Neuronal stem cell (in vitro differentiated cells): ENCODE measurements around the gene ST6GALNAC3.

Experiments
- DNase-seq: peaks from one replicate; pipeline ENCODE4 v3.0.0-alpha.2; 2013; ENCODE audit warnings: low spot score
- H2AFZ ChIP-seq: one replicate; pipeline ENCODE4 v1.6.1; 2013; ENCODE audit warnings: mild to moderate bottlenecking, low read length, inconsistent platforms
- H2AK5ac ChIP-seq: 2 replicates; pipeline ENCODE4 v1.6.1; 2013; ENCODE audit warnings: low read depth, mild to moderate bottlenecking, inconsistent platforms, low read length, moderate library complexity, mixed read lengths
- H2BK120ac ChIP-seq: 2 replicates; pipeline ENCODE4 v1.6.1; 2013; ENCODE audit warnings: low read depth, mild to moderate bottlenecking, inconsistent platforms, low read length, moderate library complexity, mixed read lengths
- H2BK12ac ChIP-seq: one replicate; pipeline ENCODE4 v1.6.1; 2013; ENCODE audit warnings: low read length, inconsistent platforms
- H2BK15ac ChIP-seq: 2 replicates; pipeline ENCODE4 v1.6.1; 2013; ENCODE audit warnings: mild to moderate bottlenecking, low read length, inconsistent platforms, mixed read lengths
- H2BK5ac ChIP-seq: one replicate; pipeline ENCODE4 v1.6.1; 2013; ENCODE audit warnings: inconsistent platforms, mild to moderate bottlenecking, low read length, moderate library complexity
- H3K14ac ChIP-seq: one replicate; pipeline ENCODE4 v1.6.1; 2013; ENCODE audit warnings: low read length, inconsistent platforms
- H3K18ac ChIP-seq: 2 replicates; pipeline ENCODE4 v1.6.1; 2013; ENCODE audit warnings: low read length, inconsistent platforms
- H3K23ac ChIP-seq: 2 replicates; pipeline ENCODE4 v1.6.1; 2013; ENCODE audit warnings: low read depth, mild to moderate bottlenecking, mixed read lengths, low read length, inconsistent platforms; ENCODE audit not compliant: poor library complexity
- H3K27ac ChIP-seq: replicated peaks from 3 replicates; pipeline ENCODE4 v1.5.1; 2013; ENCODE audit warnings: low read length, inconsistent platforms
- H3K27me3 ChIP-seq, 3 experiments: 2 replicates each; pipeline ENCODE4 v1.6.1; 2013; ENCODE audit warnings: low read length in 3 of 3, mild to moderate bottlenecking in 2 of 3, inconsistent platforms in 1 of 3, low read depth in 1 of 3, mixed read lengths in 1 of 3, moderate library complexity in 1 of 3; ENCODE audit not compliant: control insufficient read depth in 3 of 3, insufficient read depth in 3 of 3
- H3K36me3 ChIP-seq, 2 donors: replicated peaks in 1 of 2; 2 replicates each; pipeline ENCODE4 v1.6.1; 2013; ENCODE audit warnings: low read length in 2 of 2; ENCODE audit not compliant: control insufficient read depth in 2 of 2, insufficient read depth in 2 of 2
- H3K4ac ChIP-seq: 2 replicates; pipeline ENCODE4 v1.6.1; 2013; ENCODE audit warnings: inconsistent platforms, mild to moderate bottlenecking, low read length, moderate library complexity
- H3K4me1 ChIP-seq, 2 donors: 1 replicate in 1 of 2; 2 replicates in 1 of 2; pipeline ENCODE4 v1.6.1; 2013; ENCODE audit warnings: low read length in 2 of 2, low read depth in 1 of 2; ENCODE audit not compliant: control insufficient read depth in 2 of 2, insufficient read depth in 1 of 2
- H3K4me2 ChIP-seq: one replicate; pipeline ENCODE4 v1.6.1; 2013; ENCODE audit warnings: mild to moderate bottlenecking, low read length, inconsistent platforms; ENCODE audit not compliant: insufficient read depth, poor library complexity, severe bottlenecking
- H3K4me3 ChIP-seq, 2 donors: 2 replicates each; pipeline ENCODE4 v1.5.1; 2013; ENCODE audit warnings: low read length in 2 of 2, mild to moderate bottlenecking in 2 of 2, inconsistent platforms in 1 of 2, moderate library complexity in 1 of 2
- H3K79me1 ChIP-seq: one replicate; pipeline ENCODE4 v1.6.1; 2013; ENCODE audit warnings: low read depth, mild to moderate bottlenecking, inconsistent platforms, low read length, moderate library complexity
- H3K9ac ChIP-seq: one replicate; pipeline ENCODE4 v1.6.1; 2013; ENCODE audit warnings: mild to moderate bottlenecking, low read depth, low read length, inconsistent platforms; ENCODE audit not compliant: poor library complexity
- H3K9me3 ChIP-seq, 2 donors: replicated peaks in 1 of 2; 2 replicates each; pipeline versions ENCODE3 to v1.6.1; 2013; ENCODE audit warnings: low read length in 2 of 2, mild to moderate bottlenecking in 2 of 2, inconsistent platforms in 1 of 2, low read depth in 1 of 2, mixed read lengths in 1 of 2, moderate library complexity in 1 of 2; ENCODE audit not compliant: control insufficient read depth in 2 of 2, insufficient read depth in 1 of 2
- H4K8ac ChIP-seq: one replicate; pipeline ENCODE4 v1.6.1; 2013; ENCODE audit warnings: low read depth, mild to moderate bottlenecking, inconsistent platforms, low read length, moderate library complexity
- H4K91ac ChIP-seq: one replicate; pipeline ENCODE4 v1.6.1; 2013; ENCODE audit warnings: low read length, low read depth, mild to moderate bottlenecking, inconsistent platforms; ENCODE audit not compliant: poor library complexity
- WGBS, 2 donors: extraction: QIAGEN DNeasy Blood & Tissue Kit; methylation state at CpG; one replicate each; pipeline ENCODE4 v1.1.7; 2013; ENCODE audit warnings: missing lambda C conversion rate in 2 of 2, mixed read lengths in 1 of 2; ENCODE audit not compliant: insufficient read length in 2 of 2, insufficient replicate concordance in 1 of 2; ENCODE audit errors: extremely low coverage in 2 of 2; 5-methylcytosine and 5-hydroxymethylcytosine counted together

The ST6GALNAC3 gene

DNA sequence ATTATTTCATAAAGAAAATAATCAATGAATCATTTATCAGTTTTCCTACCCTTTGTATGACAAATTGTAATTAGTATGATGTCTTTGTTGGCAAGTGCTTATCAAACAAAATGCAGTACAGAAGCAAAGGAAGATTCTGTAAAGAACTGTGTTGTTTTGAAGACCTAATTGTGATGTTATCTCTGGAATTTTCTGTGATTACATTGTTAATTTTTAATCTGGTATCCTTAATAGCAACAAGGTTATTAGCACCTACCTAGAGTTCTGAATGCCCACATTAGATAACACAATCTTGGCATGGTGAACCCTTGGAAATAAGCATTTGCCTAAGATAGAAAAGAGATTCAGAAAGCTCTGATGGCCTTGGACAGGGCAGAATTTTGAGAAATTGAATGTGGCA, 518.6 kb downstream of the ST6GALNAC3 start:
- H2BK120ac ChIP-seq = no peak overlapping the region
- no peak overlapping the region for H3K4ac ChIP-seq
- H3K9me3 ChIP-seq = peaks cover 4 to 16% of the 10 kb centered on the region in 2 donors
- no peak overlapping the region for H2AK5ac ChIP-seq
- DNase-seq = no peak
- H3K4me2 ChIP-seq = no peak overlapping the region
- H3K9ac ChIP-seq = no peak overlapping the region
- H4K8ac ChIP-seq = no peak overlapping the region
- no peak overlapping the region for H2BK5ac ChIP-seq
- no peaks in the 10 kb centered on the region for H3K27me3 ChIP-seq
- H3K18ac ChIP-seq = no peak overlapping the region
- H3K14ac ChIP-seq = no peak overlapping the region
- H3K23ac ChIP-seq = no peak overlapping the region
- H4K91ac ChIP-seq = no peak overlapping the region
- no peak overlapping the region for H3K27ac ChIP-seq
- no peak overlapping the region for H2BK15ac ChIP-seq
- H3K4me3 ChIP-seq = no peak overlapping the region
- H3K79me1 ChIP-seq = no peaks in the 10 kb centered on the region
- H2AFZ ChIP-seq = no peak overlapping the region
- no peaks in the 10 kb centered on the region for H3K4me1 ChIP-seq
- no peaks in the 10 kb centered on the region for H3K36me3 ChIP-seq
- no peak overlapping the region for H2BK12ac ChIP-seq

GRCh38 chr1:76593618-76594017, 519.1 kb downstream of the ST6GALNAC3 start:
- H3K23ac ChIP-seq = no peak overlapping the region
- no peak overlapping the region for H2BK120ac ChIP-seq
- H3K4me1 ChIP-seq = no peaks in the 10 kb centered on the region
- no peak overlapping the region for H3K4me3 ChIP-seq
- H4K91ac ChIP-seq = no peak overlapping the region
- no peak overlapping the region for H2AK5ac ChIP-seq
- no CpG with 5 or more reads among the region's 3 CpGs for WGBS, 2 donors
- H3K14ac ChIP-seq = no peak overlapping the region
- no peak overlapping the region for H4K8ac ChIP-seq
- H3K27ac ChIP-seq = no peak overlapping the region
- no peak for DNase-seq
- no peak overlapping the region for H2BK12ac ChIP-seq
- H3K9ac ChIP-seq = no peak overlapping the region
- peaks cover 4 to 17% of the 10 kb centered on the region in 2 donors for H3K9me3 ChIP-seq
- H3K27me3 ChIP-seq = no peaks in the 10 kb centered on the region
- H3K4me2 ChIP-seq = no peak overlapping the region
- no peak overlapping the region for H2AFZ ChIP-seq
- H2BK15ac ChIP-seq = no peak overlapping the region
- no peaks in the 10 kb centered on the region for H3K36me3 ChIP-seq
- no peaks in the 10 kb centered on the region for H3K79me1 ChIP-seq
- H2BK5ac ChIP-seq = no peak overlapping the region
- no peak overlapping the region for H3K4ac ChIP-seq
- no peak overlapping the region for H3K18ac ChIP-seq

GRCh38 chr1:76595024-76595423, 520.5 kb downstream of the ST6GALNAC3 start:
- no peaks in the 10 kb centered on the region for H3K4me1 ChIP-seq
- H2AK5ac ChIP-seq = no peak overlapping the region
- H2BK120ac ChIP-seq = no peak overlapping the region
- no peak overlapping the region for H4K8ac ChIP-seq
- no peak overlapping the region for H2BK12ac ChIP-seq
- no peak for DNase-seq
- no peak overlapping the region for H3K9ac ChIP-seq
- H3K23ac ChIP-seq = no peak overlapping the region
- H3K4me3 ChIP-seq = no peak overlapping the region
- peaks cover 4 to 17% of the 10 kb centered on the region in 2 donors for H3K9me3 ChIP-seq
- no peak overlapping the region for H3K4me2 ChIP-seq
- H3K14ac ChIP-seq = no peak overlapping the region
- no CpG with 5 or more reads among the region's 4 CpGs for WGBS, 2 donors
- H2AFZ ChIP-seq = no peak overlapping the region
- H4K91ac ChIP-seq = no peak overlapping the region
- H3K27me3 ChIP-seq = no peaks in the 10 kb centered on the region
- no peak overlapping the region for H3K27ac ChIP-seq
- no peaks in the 10 kb centered on the region for H3K36me3 ChIP-seq
- H3K4ac ChIP-seq = no peak overlapping the region
- H3K79me1 ChIP-seq = no peaks in the 10 kb centered on the region
- no peak overlapping the region for H2BK15ac ChIP-seq
- H3K18ac ChIP-seq = no peak overlapping the region
- H2BK5ac ChIP-seq = no peak overlapping the region

- no peak overlapping the region for H4K8ac ChIP-seq
- no peak overlapping the region for H2AFZ ChIP-seq
- H2BK120ac ChIP-seq = no peak overlapping the region
- H3K18ac ChIP-seq = no peak overlapping the region
- no peak overlapping the region for H3K14ac ChIP-seq
- no peaks in the 10 kb centered on the region for H3K79me1 ChIP-seq
- no peak overlapping the region for H3K23ac ChIP-seq
- no peak overlapping the region for H3K4ac ChIP-seq
- no peak overlapping the region for H2AK5ac ChIP-seq
- no peak overlapping the region for H3K4me2 ChIP-seq
- no CpG with 5 or more reads among the region's 2 CpGs for WGBS, 2 donors
- H3K27me3 ChIP-seq = no peaks in the 10 kb centered on the region
- H3K9ac ChIP-seq = no peak overlapping the region
- no peaks in the 10 kb centered on the region for H3K4me1 ChIP-seq
- no peak overlapping the region for H4K91ac ChIP-seq
- H2BK5ac ChIP-seq = no peak overlapping the region
- no peaks in the 10 kb centered on the region for H3K36me3 ChIP-seq
- H3K9me3 ChIP-seq = peaks cover 0 to 4% of the 10 kb centered on the region in 2 donors
- no peak overlapping the region for H2BK15ac ChIP-seq
- H2BK12ac ChIP-seq = no peak overlapping the region
- H3K4me3 ChIP-seq = no peak overlapping the region
- H3K27ac ChIP-seq = no peak overlapping the region
- DNase-seq = no peak
Observed at GRCh38 chr1:76601465-76601864, 526.9 kb downstream of the ST6GALNAC3 start.
